ENCODE results near the gene TPI1.

DNA sequence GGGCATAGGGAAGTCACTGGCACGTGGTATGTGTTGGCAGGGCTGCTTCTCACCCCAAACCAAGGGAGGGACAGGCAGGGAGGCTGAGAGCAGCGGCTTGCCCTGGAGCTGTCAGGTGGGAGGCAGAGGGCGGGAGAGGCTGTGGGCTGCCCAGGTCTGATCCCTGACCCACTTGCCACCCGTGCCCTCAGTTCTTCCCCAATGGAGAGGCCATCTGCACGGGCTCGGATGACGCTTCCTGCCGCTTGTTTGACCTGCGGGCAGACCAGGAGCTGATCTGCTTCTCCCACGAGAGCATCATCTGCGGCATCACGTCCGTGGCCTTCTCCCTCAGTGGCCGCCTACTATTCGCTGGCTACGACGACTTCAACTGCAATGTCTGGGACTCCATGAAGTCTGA is 21.9 kb upstream of the TPI1 start:
- TF ChIP-seq EZH2 (IDR thresholded peaks at IDR 0.05; ENCODE audit: borderline replicate concordance, low read length) = no peak
- TF ChIP-seq, protein P1, sequence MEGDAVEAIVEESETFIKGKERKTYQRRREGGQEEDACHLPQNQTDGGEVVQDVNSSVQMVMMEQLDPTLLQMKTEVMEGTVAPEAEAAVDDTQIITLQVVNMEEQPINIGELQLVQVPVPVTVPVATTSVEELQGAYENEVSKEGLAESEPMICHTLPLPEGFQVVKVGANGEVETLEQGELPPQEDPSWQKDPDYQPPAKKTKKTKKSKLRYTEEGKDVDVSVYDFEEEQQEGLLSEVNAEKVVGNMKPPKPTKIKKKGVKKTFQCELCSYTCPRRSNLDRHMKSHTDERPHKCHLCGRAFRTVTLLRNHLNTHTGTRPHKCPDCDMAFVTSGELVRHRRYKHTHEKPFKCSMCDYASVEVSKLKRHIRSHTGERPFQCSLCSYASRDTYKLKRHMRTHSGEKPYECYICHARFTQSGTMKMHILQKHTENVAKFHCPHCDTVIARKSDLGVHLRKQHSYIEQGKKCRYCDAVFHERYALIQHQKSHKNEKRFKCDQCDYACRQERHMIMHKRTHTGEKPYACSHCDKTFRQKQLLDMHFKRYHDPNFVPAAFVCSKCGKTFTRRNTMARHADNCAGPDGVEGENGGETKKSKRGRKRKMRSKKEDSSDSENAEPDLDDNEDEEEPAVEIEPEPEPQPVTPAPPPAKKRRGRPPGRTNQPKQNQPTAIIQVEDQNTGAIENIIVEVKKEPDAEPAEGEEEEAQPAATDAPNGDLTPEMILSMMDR (IDR thresholded peaks at IDR 0.05; ENCODE audit: low read length) = no peak

Measured in OCI-LY1 (cell line).